Measurements from ENCODE around the gene PYROXD2. TPM values are rescaled to one million over a fixed set of nuclear protein-coding genes. Genes with fewer than 3 reads are reported as not detected.

Gene PYROXD2
- total RNA-seq (2016; rRNA removed; fragmentation: Illumina TruSeq; extraction: Trizol) (1.8 and 2.0 TPM in 2 replicates), polyA plus RNA-seq (2011; rRNA removed) (6.2 and 10.7 TPM in 2 replicates), polyA minus RNA-seq (2011; rRNA and poly(A)+ RNA removed; ENCODE audit: low replicate concordance) (3.2 and 9.1 TPM in 2 replicates), Bru-seq, nascent RNA (percentile 42 among the genes with signal in this experiment), BruChase-seq, experiment 1, labeled RNA remaining after a 6-hour chase (percentile 45 among the genes with signal in this experiment), BruChase-seq, experiment 2, labeled RNA remaining after a 2-hour chase (percentile 46 among the genes with signal in this experiment)
- 0.26 and 3.0 TPM in 2 replicates for total RNA-seq (2016; cell fraction: cytosol; rRNA removed; fragmentation: Illumina TruSeq; extraction: Trizol; ENCODE audit: low read depth)
- total RNA-seq (2016; cell fraction: insoluble cytoplasmic fraction; rRNA removed; fragmentation: Illumina TruSeq; extraction: Trizol), result 1.2 and 1.3 TPM in 2 replicates
- total RNA-seq (2016; cell fraction: membrane; rRNA removed; fragmentation: Illumina TruSeq; extraction: Trizol), result 1.0 and 1.4 TPM in 2 replicates
- 1.6 and 2.0 TPM in 2 replicates for total RNA-seq (2016; cell fraction: nucleus; rRNA removed; fragmentation: Illumina TruSeq; extraction: Trizol)
- 1.5 and 6.4 TPM in 2 replicates for polyA plus RNA-seq (2011; cell fraction: cytosol; rRNA removed)
- 22.4 and 28.0 TPM in 2 replicates for polyA plus RNA-seq (2011; cell fraction: nucleus; rRNA removed)
- polyA plus RNA-seq (2012), result 2.3 and 3.3 TPM in 2 replicates
- polyA plus RNA-seq (2016; cell fraction: cytosol; fragmentation: Illumina TruSeq; extraction: Trizol; ENCODE audit: low read depth), result 1.6 and 1.7 TPM in 2 replicates
- 0.78 and 1.6 TPM in 2 replicates for polyA plus RNA-seq (2016; cell fraction: insoluble cytoplasmic fraction; fragmentation: Illumina TruSeq; extraction: Trizol; ENCODE audit: low read depth)
- 1.0 and 2.1 TPM in 2 replicates for polyA plus RNA-seq (2016; cell fraction: membrane; fragmentation: Illumina TruSeq; extraction: Trizol; ENCODE audit: low read depth)
- polyA plus RNA-seq (2016; cell fraction: nucleus; fragmentation: Illumina TruSeq; extraction: Trizol; ENCODE audit: insufficient read depth, low read depth), result 1.6 and 2.6 TPM in 2 replicates
- 0.97 and 2.5 TPM in 2 replicates for polyA minus RNA-seq (2011; cell fraction: cytosol; rRNA and poly(A)+ RNA removed)
- 3.0 and 8.6 TPM in 2 replicates for polyA minus RNA-seq (2011; cell fraction: nucleus; rRNA and poly(A)+ RNA removed)
- long read RNA-seq, experiment 1, partial matches to known transcripts, result 0 of 1 reads
- long read RNA-seq, experiment 1, other reads (novel, unspliced or antisense), result 1 of 1 reads
- long read RNA-seq, experiment 2, partial matches to known transcripts, result 0 of 1 reads
- long read RNA-seq, experiment 2, other reads (novel, unspliced or antisense), result 1 of 1 reads

DNA sequence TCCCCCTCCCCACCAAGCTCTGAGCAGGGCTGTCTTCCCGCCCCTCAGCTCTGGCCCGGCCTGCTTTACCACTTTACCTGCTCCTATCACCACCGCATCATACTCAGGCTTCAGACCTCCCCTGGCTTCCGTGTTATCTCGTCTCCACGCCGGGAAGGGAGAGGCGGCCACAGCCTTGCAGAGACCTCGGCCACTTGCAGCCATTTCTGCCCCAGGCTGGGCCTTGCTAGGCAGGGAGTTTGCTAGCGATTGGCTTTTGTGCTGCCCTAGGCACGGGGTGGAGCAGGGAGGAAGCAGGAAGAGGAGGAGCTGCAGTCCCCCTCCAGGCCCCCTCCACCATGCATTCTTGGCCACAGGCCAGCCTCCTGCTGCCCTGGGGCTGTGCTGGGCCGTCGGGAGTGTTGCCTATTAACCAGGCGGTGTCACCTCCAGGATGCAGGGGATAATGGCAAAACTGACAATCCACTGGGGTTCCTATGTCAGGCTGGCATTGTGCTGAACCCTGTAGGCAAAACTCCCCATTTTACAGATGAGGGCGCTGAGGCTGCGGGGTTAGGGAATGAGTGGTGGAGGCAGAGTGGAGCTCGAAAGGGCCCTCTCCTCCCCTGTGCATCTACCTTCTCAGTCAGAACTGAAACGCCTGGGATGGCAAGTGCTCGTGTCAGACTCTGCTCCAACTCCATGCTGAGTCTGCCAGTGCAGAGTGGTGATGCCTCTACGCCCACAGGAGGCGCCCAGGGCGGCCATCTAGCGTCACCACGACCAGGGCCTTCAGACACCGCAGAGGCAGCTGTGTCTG lies at the start of gene PYROXD2:
PYROXD2 (minus strand) TSS at position 251 of the 799 bp plus-strand sequence; CDS start at position 204, 47 bp downstream.
- H3K9me3 ChIP-seq (ENCODE audit: low read length), result no peaks in the 10 kb centered on the region
- peak within 1 kb of the TSS; percentile 78 for H3K27ac ChIP-seq (ENCODE audit: extremely low read length, insufficient read depth, low read length)
- peak within 1 kb of the TSS; percentile 70 for H2AFZ ChIP-seq (ENCODE audit: low read length)
- ATAC-seq, result peak; percentile 95
- H3K4me2 ChIP-seq (ENCODE audit: low read depth, low read length), result peak within 1 kb of the TSS; percentile 99
- no peaks in the 10 kb centered on the region for H3K79me2 ChIP-seq (ENCODE audit: insufficient read depth, low read length)
- peaks cover 3 to 8% of the 10 kb centered on the region in 2 experiments; a peak in 3 of 5 replicates for H3K36me3 ChIP-seq (replicated peaks in 1 of 2; ENCODE audit: control insufficient read depth in 1 of 2, insufficient read depth in 2 of 2, low read length in 2 of 2)
- 41% methylated on average over 13 of the region's 25 CpGs for WGBS (ENCODE audit: low lambda C conversion rate)
- no TSS peak for BruUV-seq (replicated peaks)
- peaks cover 18% of the 10 kb centered on the region for H3K4me1 ChIP-seq (ENCODE audit: insufficient read depth, low read length)
- H4K20me1 ChIP-seq (ENCODE audit: insufficient read depth, low read length), result no peaks in the 10 kb centered on the region
- intact Hi-C loops (cut with micrococcal nuclease; ENCODE audit: unreplicated experiment) (no loop called here), in situ Hi-C loops (cut with HindIII; ENCODE audit: extremely low pct_ligation_motif_present, low pct_unique_long_range_greater_than_20kb) (no loop called here)
- peak within 1 kb of the TSS; percentile 80 for H3K9ac ChIP-seq (ENCODE audit: insufficient read depth, low read depth, low read length)
- H3K27me3 ChIP-seq (ENCODE audit: control insufficient read depth in 1 of 2, insufficient read depth in 2 of 2, low read length in 2 of 2), result no peaks in the 10 kb centered on the region
- peak within 1 kb of the TSS; percentile 70 to 81 (median 70) for H3K4me3 ChIP-seq (replicated peaks in 1 of 3; ENCODE audit: insufficient read depth in 1 of 3, low read depth in 2 of 3, low read length in 3 of 3)
- CTCF ChIA-PET (ENCODE audit: low intra/inter-chr PET ratio, low total read pairs), result no interaction called here
- DNase-seq (ENCODE audit: low spot score), result peak; percentile 88
- FAIRE-seq, result peak; percentile 96
- POLR2A ChIA-PET, result interaction anchor here (0.6 to 1.8 kb wide), 15 partner anchors 9 to 1207 kb away, joined by 3 to 29 read pairs (median 4); partner anchors contain the start of gene R3HCC1L
- TF ChIP-seq LCORL (IDR thresholded peaks at IDR 0.05) (no peak), LCORL (CRISPR knock-in tag; IDR thresholded peaks at IDR 0.05) (peak; percentile 65; the same call in 1 of the 2 replicates), MEIS1 (CRISPR knock-in tag; IDR thresholded peaks at IDR 0.05; ENCODE audit: borderline replicate concordance) (no peak), FOXK1 (CRISPR knock-in tag; IDR thresholded peaks at IDR 0.05; ENCODE audit: borderline replicate concordance, low read depth) (no peak), TOPORS (CRISPR knock-in tag; IDR thresholded peaks at IDR 0.05) (no peak), PAWR (CRISPR knock-in tag; IDR thresholded peaks at IDR 0.05; ENCODE audit: borderline replicate concordance) (no peak), ZFP37 (CRISPR knock-in tag; IDR thresholded peaks at IDR 0.05; ENCODE audit: borderline replicate concordance) (peak; percentile 78), RNF2 (conservative IDR thresholded peaks at IDR 0.05; ENCODE audit: low read depth) (0 out of 2 replicates have a peak, but pooled peaks have one; percentile 51), BCL6 (CRISPR knock-in tag; IDR thresholded peaks at IDR 0.05) (no peak; the same call in 1 of the 2 replicates), SALL1 (CRISPR knock-in tag; IDR thresholded peaks at IDR 0.05) (peak; percentile 89)
- TF ChIP-seq, protein P1, sequence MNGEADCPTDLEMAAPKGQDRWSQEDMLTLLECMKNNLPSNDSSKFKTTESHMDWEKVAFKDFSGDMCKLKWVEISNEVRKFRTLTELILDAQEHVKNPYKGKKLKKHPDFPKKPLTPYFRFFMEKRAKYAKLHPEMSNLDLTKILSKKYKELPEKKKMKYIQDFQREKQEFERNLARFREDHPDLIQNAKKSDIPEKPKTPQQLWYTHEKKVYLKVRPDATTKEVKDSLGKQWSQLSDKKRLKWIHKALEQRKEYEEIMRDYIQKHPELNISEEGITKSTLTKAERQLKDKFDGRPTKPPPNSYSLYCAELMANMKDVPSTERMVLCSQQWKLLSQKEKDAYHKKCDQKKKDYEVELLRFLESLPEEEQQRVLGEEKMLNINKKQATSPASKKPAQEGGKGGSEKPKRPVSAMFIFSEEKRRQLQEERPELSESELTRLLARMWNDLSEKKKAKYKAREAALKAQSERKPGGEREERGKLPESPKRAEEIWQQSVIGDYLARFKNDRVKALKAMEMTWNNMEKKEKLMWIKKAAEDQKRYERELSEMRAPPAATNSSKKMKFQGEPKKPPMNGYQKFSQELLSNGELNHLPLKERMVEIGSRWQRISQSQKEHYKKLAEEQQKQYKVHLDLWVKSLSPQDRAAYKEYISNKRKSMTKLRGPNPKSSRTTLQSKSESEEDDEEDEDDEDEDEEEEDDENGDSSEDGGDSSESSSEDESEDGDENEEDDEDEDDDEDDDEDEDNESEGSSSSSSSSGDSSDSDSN (CRISPR knock-in tag; IDR thresholded peaks at IDR 0.05), result peak; percentile 70
- TF ChIP-seq, protein P2, sequence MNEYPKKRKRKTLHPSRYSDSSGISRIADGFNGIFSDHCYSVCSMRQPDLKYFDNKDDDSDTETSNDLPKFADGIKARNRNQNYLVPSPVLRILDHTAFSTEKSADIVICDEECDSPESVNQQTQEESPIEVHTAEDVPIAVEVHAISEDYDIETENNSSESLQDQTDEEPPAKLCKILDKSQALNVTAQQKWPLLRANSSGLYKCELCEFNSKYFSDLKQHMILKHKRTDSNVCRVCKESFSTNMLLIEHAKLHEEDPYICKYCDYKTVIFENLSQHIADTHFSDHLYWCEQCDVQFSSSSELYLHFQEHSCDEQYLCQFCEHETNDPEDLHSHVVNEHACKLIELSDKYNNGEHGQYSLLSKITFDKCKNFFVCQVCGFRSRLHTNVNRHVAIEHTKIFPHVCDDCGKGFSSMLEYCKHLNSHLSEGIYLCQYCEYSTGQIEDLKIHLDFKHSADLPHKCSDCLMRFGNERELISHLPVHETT (CRISPR knock-in tag; conservative IDR thresholded peaks at IDR 0.05), result no peak
